ENCODE data around the gene EFNA2. TPM values are rescaled to one million over a fixed set of nuclear protein-coding genes. Genes with fewer than 3 reads are reported as not detected.
"Not testable (repeated sequence)": the region's sequence is repeated elsewhere in the genome, so short reads cannot be mapped to it uniquely, and the experiment has no call there.

The EFNA2 gene
- total and polyA plus RNA-seq, 2 of the 8 experiments (the other 6 are each of a cell fraction or from before 2014, with no cell fraction given) = 4.0 to 7.0 TPM

DNA sequence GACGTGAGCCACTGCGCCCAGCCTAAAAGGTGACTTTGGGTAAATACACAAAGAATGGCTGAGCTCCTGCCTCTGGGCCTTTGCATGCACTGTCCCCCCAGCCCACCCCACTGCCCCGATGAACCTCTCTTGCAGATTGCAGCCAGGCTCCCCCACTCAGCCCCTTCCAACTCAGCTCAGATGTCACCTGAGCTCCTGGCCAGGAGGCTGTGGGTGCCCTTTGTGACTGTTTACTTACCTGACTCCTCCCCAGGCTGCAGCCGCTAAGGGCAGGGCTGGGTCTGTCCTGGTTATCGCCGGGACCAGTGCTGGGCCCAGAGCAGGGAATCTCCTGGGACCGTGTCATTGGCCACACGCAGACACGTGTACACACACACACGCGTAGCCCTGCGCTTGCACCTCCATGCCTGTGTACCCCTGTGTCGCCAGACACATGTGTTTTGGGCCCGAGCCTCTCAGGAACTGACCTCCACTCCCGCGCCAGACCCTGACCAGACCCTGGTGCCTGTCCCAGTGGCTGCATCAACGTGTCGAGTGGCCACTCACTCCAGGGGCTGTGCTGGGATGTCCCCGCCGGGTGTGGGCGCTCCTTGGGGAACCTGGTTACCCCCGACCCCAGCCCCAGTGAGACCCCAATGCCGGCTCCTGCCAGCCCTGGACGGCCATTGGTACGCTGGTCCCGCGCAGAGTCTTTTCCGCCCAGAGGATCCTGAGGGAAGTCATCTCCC is 18.7 kb downstream of the EFNA2 start (continued):
- TF ChIP-seq, protein P1, sequence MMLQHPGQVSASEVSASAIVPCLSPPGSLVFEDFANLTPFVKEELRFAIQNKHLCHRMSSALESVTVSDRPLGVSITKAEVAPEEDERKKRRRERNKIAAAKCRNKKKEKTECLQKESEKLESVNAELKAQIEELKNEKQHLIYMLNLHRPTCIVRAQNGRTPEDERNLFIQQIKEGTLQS (IDR thresholded peaks at IDR 0.05; ENCODE audit: insufficient read depth, low read depth, low read length) = no peak
- TF ChIP-seq, protein P2, sequence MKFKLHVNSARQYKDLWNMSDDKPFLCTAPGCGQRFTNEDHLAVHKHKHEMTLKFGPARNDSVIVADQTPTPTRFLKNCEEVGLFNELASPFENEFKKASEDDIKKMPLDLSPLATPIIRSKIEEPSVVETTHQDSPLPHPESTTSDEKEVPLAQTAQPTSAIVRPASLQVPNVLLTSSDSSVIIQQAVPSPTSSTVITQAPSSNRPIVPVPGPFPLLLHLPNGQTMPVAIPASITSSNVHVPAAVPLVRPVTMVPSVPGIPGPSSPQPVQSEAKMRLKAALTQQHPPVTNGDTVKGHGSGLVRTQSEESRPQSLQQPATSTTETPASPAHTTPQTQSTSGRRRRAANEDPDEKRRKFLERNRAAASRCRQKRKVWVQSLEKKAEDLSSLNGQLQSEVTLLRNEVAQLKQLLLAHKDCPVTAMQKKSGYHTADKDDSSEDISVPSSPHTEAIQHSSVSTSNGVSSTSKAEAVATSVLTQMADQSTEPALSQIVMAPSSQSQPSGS (IDR thresholded peaks at IDR 0.05; ENCODE audit: low read length) = no peak
- TF ChIP-seq CBX8 (IDR thresholded peaks at IDR 0.05; ENCODE audit: borderline replicate concordance, low read depth, low read length) (no peak), RNF2 (IDR thresholded peaks at IDR 0.05; ENCODE audit: borderline replicate concordance, low read depth, low read length, missing control alignments, poor library complexity, severe bottlenecking) (no peak), RFX5 (IDR thresholded peaks at IDR 0.05; ENCODE audit: borderline replicate concordance, low read depth, low read length) (no peak)

DNA sequence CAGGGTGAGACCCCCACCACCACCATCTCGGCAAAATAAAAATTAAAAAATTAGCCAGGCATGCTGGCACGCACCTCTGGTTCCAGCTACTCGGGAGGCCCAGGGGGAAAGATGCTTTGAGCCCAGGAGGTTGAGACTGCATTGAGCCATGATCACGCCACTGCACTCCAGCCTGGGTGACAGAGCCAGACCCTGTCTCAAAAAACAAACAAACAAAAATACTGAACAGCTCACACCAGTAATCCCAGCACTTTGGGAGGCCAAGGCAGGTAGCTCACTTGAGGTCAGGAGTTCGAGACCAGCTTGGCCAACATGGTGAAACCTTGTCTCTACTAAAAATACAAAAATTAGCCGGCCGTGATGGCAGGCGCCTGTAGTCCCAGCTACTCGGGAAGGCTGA is 19.7 kb downstream of the EFNA2 start:
- H3K79me1 ChIP-seq (ENCODE audit: low read depth, low read length); CTCF ChIA-PET (ENCODE audit: partially characterized antibody); H2AFZ ChIP-seq (ENCODE audit: low read length): not testable (repeated sequence)

More for the DNA sequence above, 19.7 kb downstream of the EFNA2 start:
- not testable (repeated sequence) for H3K79me2 ChIP-seq (ENCODE audit: control insufficient read depth in 1 of 2, insufficient read depth in 2 of 2, low read length in 2 of 2); H2AK5ac ChIP-seq (ENCODE audit: low read depth, low read length); H3K9me3 ChIP-seq (ENCODE audit: insufficient read depth in 2 of 2, low read depth in 1 of 2, low read length in 1 of 2); H2BK15ac ChIP-seq (ENCODE audit: low read length); H2BK20ac ChIP-seq (ENCODE audit: low read length); H3K18ac ChIP-seq (ENCODE audit: extremely low read depth, low read length); H2BK120ac ChIP-seq (replicated peaks; ENCODE audit: low read depth, low read length); H3K27me3 ChIP-seq (replicated peaks in 1 of 4; ENCODE audit: control insufficient read depth in 3 of 4, extremely low read depth in 1 of 4, insufficient read depth in 3 of 4, low read length in 3 of 4); H2BK5ac ChIP-seq (ENCODE audit: low read depth, low read length); H3K4me1 ChIP-seq (replicated peaks in 1 of 4; ENCODE audit: control insufficient read depth in 3 of 4, insufficient read depth in 4 of 4, low read length in 3 of 4); H3K27ac ChIP-seq (ENCODE audit: low read depth, low read length); H3K56ac ChIP-seq (replicated peaks; ENCODE audit: insufficient read length, low read depth, low read length); H3K36me3 ChIP-seq (ENCODE audit: control insufficient read depth in 2 of 4, insufficient read depth in 4 of 4, low read length in 3 of 4); H3K23ac ChIP-seq (ENCODE audit: insufficient read length); H4K5ac ChIP-seq (ENCODE audit: insufficient read length, low read depth, low read length); H3K14ac ChIP-seq (ENCODE audit: insufficient read length); DNase-seq (ENCODE audit: low read depth in 1 of 2, low spot score in 2 of 2); H2BK12ac ChIP-seq (ENCODE audit: low read depth, low read length); H3K4me3 ChIP-seq (ENCODE audit: extremely low read depth in 1 of 4, insufficient read depth in 2 of 4, low read depth in 3 of 4, low read length in 4 of 4); H3K23me2 ChIP-seq (ENCODE audit: low read depth, low read length); H4K91ac ChIP-seq (replicated peaks; ENCODE audit: insufficient read length, low read length); H3K4me2 ChIP-seq (ENCODE audit: insufficient read depth in 1 of 2, low read depth in 2 of 2, low read length in 2 of 2); FAIRE-seq; H4K20me1 ChIP-seq (replicated peaks in 1 of 2; ENCODE audit: control insufficient read depth in 1 of 2, insufficient read depth in 2 of 2, low read length in 2 of 2); H3K9ac ChIP-seq (replicated peaks in 1 of 4; ENCODE audit: extremely low read depth in 1 of 4, low read depth in 3 of 4, low read length in 3 of 4); H3K4ac ChIP-seq (replicated peaks; ENCODE audit: insufficient read length, low read depth, low read length); H4K8ac ChIP-seq (ENCODE audit: extremely low read depth, insufficient read depth, low read length)
- 80% methylated on average over 9 of the region's 9 CpGs; no CpG with 5 or more reads in 1 of the 2 experiments for WGBS, 2 experiments (ENCODE audit: extremely low coverage in 1 of 2, insufficient coverage in 1 of 2, insufficient read length in 1 of 2, insufficient replicate concordance in 2 of 2, low coverage in 1 of 2, low lambda C conversion rate in 2 of 2, missing lambda C conversion rate in 1 of 2)
- POLR2A ChIA-PET (ENCODE audit: partially characterized antibody) = interaction anchor here (0.8 to 1.4 kb wide), 2 partner anchors 8 to 17 kb away, joined by 3 read pairs; no protein-coding TSS in a partner anchor
